Peyer's patch (tissue), 4 donors: Measurements from ENCODE around the gene MFN2.

Source experiments
- CTCF ChIP-seq, 6 experiments: fragments of 450-650 bp in 4 of 6; fragments of 200-600 bp in 2 of 6; sonication (generic) in 1 of 6; IDR thresholded peaks; one replicate each; pipeline ENCODE4 v1.5.1; 2017 to 2019; ENCODE audit warnings: antibody characterized with exemption in 6 of 6, mild to moderate bottlenecking in 3 of 6, moderate library complexity in 1 of 6
- POLR2A ChIP-seq, 2 donors: fragments of 450-650 bp; IDR thresholded peaks; one replicate each; pipeline ENCODE4 v1.5.1; 2017; ENCODE audit warnings: antibody characterized with exemption in 2 of 2, mild to moderate bottlenecking in 2 of 2, moderate library complexity in 2 of 2

- TF ChIP-seq CTCF (IDR thresholded peaks at IDR 0.05) (no peak), POLR2A (IDR thresholded peaks at IDR 0.05) (no peak)
Observed at GRCh38 chr1:11970441-11971185, 9.6 kb upstream of the MFN2 start.
